ENCODE measurements around the gene ADCY4. TPM values are rescaled to one million over a fixed set of nuclear protein-coding genes. Genes with fewer than 3 reads are reported as not detected.

ADCY4 gene
- total and polyA plus RNA-seq, 2 of the 8 experiments (the other 6 are each of a cell fraction or from before 2014, with no cell fraction given): 0.27 to 0.35 TPM

DNA sequence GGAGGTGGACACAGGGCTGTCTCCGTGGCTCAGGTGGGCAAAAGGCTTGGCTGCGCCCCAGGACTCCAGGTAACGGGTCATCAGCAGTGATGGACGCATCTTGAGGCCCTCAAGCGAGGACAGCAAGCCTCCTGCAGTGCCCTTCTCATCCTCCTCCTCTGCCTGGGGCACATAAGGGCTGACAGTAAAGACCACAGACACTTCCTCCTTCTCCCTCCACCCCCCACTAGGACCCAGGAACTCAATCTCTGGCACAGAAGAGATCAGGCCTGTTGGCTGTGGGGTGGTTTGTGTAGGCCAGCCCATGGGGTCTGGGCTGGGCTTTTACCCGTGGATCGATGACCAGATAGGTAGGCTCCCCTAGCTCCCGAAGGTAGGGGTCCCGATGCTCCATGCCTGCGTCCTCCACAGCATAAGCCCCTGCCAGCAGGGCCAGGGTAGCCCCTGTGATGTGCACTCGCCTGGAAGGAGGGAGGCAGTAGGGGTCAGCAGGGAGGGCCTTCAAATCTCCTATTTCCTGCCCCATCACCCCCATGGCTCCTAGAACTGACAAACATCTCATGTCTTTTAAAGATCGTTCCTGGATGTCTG is 5.7 kb downstream of the ADCY4 start:
- ChIA-PET CTCF (ENCODE audit: partially characterized antibody) (interaction anchor here (0.6 to 27.8 kb wide), 15 partner anchors 8 to 98 kb away, joined by 3 to 664 read pairs (median 5); partner anchors contain the start of genes CBLN3, CIDEB, KHNYN and LTB4R), POLR2A (ENCODE audit: partially characterized antibody) (no interaction called here)
- Histone ChIP-seq H3K9me3 (ENCODE audit: insufficient read depth in 2 of 2, low read depth in 1 of 2, low read length in 1 of 2) (no peaks in the 10 kb centered on the region), H3K27ac (ENCODE audit: low read depth, low read length) (no peak overlapping the region), H3K27me3 (replicated peaks in 1 of 4; ENCODE audit: control insufficient read depth in 3 of 4, extremely low read depth in 1 of 4, insufficient read depth in 3 of 4, low read length in 3 of 4) (peaks cover 12 to 59% (median 26%) of the 10 kb centered on the region in 4 experiments), H2AK5ac (ENCODE audit: low read depth, low read length) (no peak overlapping the region), H3K23me2 (ENCODE audit: low read depth, low read length) (peaks cover 8% of the 10 kb centered on the region), H2AFZ (ENCODE audit: low read length) (no peak overlapping the region), H2BK15ac (ENCODE audit: low read length) (peak overlapping the region; percentile 1; the same call in 1 of the 2 replicates), H2BK5ac (ENCODE audit: low read depth, low read length) (no peak overlapping the region), H3K4me2 (ENCODE audit: insufficient read depth in 1 of 2, low read depth in 2 of 2, low read length in 2 of 2) (no peak overlapping the region), H3K56ac (replicated peaks; ENCODE audit: insufficient read length, low read depth, low read length) (no peak overlapping the region), H4K91ac (replicated peaks; ENCODE audit: insufficient read length, low read length) (no peak overlapping the region), H3K36me3 (ENCODE audit: control insufficient read depth in 2 of 4, insufficient read depth in 4 of 4, low read length in 3 of 4) (no peaks in the 10 kb centered on the region), H3K4me1 (replicated peaks in 1 of 4; ENCODE audit: control insufficient read depth in 3 of 4, insufficient read depth in 4 of 4, low read length in 3 of 4) (peaks cover 0 to 6% (median 5%) of the 10 kb centered on the region in 4 experiments; a peak in 5 of 7 replicates), H2BK20ac (ENCODE audit: low read length) (no peak overlapping the region), H4K8ac (ENCODE audit: extremely low read depth, insufficient read depth, low read length) (no peak overlapping the region; the same call in none of the 2 replicates), H3K79me1 (ENCODE audit: low read depth, low read length) (no peaks in the 10 kb centered on the region), H3K14ac (ENCODE audit: insufficient read length) (no peak overlapping the region), H3K9ac (replicated peaks in 1 of 4; ENCODE audit: extremely low read depth in 1 of 4, low read depth in 3 of 4, low read length in 3 of 4) (no peak overlapping the region), H4K5ac (ENCODE audit: insufficient read length, low read depth, low read length) (no peak overlapping the region), H3K23ac (ENCODE audit: insufficient read length) (no peak overlapping the region), H3K18ac (ENCODE audit: extremely low read depth, low read length) (no peak overlapping the region), H3K4ac (replicated peaks; ENCODE audit: insufficient read length, low read depth, low read length) (no peak overlapping the region), H3K79me2 (ENCODE audit: control insufficient read depth in 1 of 2, insufficient read depth in 2 of 2, low read length in 2 of 2) (no peaks in the 10 kb centered on the region), H2BK12ac (ENCODE audit: low read depth, low read length) (no peak overlapping the region), H3K4me3 (ENCODE audit: extremely low read depth in 1 of 4, insufficient read depth in 2 of 4, low read depth in 3 of 4, low read length in 4 of 4) (no peak overlapping the region), H4K20me1 (replicated peaks in 1 of 2; ENCODE audit: control insufficient read depth in 1 of 2, insufficient read depth in 2 of 2, low read length in 2 of 2) (no peaks in the 10 kb centered on the region), H2BK120ac (replicated peaks; ENCODE audit: low read depth, low read length) (no peak overlapping the region)
- TF ChIP-seq RXRA (IDR thresholded peaks at IDR 0.05; ENCODE audit: insufficient read depth, low read depth, low read length) (no peak), POLR2A (IDR thresholded peaks at IDR 0.05; ENCODE audit: control extremely low read depth in 1 of 2, low read depth in 2 of 2, low read length in 2 of 2) (no peak), SAP30 (IDR thresholded peaks at IDR 0.05; ENCODE audit: insufficient read depth, insufficient replicate concordance, low read length) (no peak), GTF2F1 (IDR thresholded peaks at IDR 0.05; ENCODE audit: borderline replicate concordance, low read depth, low read length) (no peak), SIN3A (conservative IDR thresholded peaks at IDR 0.05 in 1 of 2, IDR thresholded peaks at IDR 0.05 in 1 of 2; ENCODE audit: low read depth in 1 of 2, low read length in 2 of 2) (no peak), POLR2AphosphoS5 (IDR thresholded peaks at IDR 0.05; ENCODE audit: low read depth, low read length) (no peak), NANOG (IDR thresholded peaks at IDR 0.05; ENCODE audit: insufficient read depth, low read depth, low read length, poor library complexity, severe bottlenecking) (no peak)
- DNase-seq (ENCODE audit: low read depth in 1 of 2, low spot score in 2 of 2) (no peak), FAIRE-seq (no peak)
- 82% methylated on average over 12 of the region's 12 CpGs; no CpG with 5 or more reads in 1 of the 2 experiments for WGBS, 2 experiments (ENCODE audit: extremely low coverage in 1 of 2, insufficient coverage in 1 of 2, insufficient read length in 1 of 2, insufficient replicate concordance in 2 of 2, low coverage in 1 of 2, low lambda C conversion rate in 2 of 2, missing lambda C conversion rate in 1 of 2)
